Uterus (tissue), 4 donors: ENCODE results near the gene KIF5B. TPM values are rescaled to one million over a fixed set of nuclear protein-coding genes. Genes with fewer than 3 reads are reported as not detected.

Experiments
- DNase-seq, 2 donors: peaks; one replicate each; pipeline ENCODE4 v3.0.0-alpha.2; 2019 to 2020
- H3K27ac ChIP-seq, 2 donors: fragments of 200-600 bp; sonication (generic); 1 replicate in 1 of 2; 2 replicates in 1 of 2; pipeline ENCODE4 v1.5.1; 2016 to 2018
- H3K27me3 ChIP-seq, 2 donors: fragments of 200-600 bp; sonication (generic); one replicate each; pipeline ENCODE4 v1.5.1; 2018 to 2019; ENCODE audit warnings: control low read depth in 1 of 2
- H3K36me3 ChIP-seq, 2 donors: fragments of 200-600 bp; sonication (generic); one replicate each; pipeline ENCODE4 v1.5.1; 2019; ENCODE audit warnings: control low read depth in 1 of 2
- H3K4me1 ChIP-seq, 2 donors: fragments of 200-600 bp; sonication (generic); one replicate each; pipeline ENCODE4 v1.5.1; 2018 to 2019; ENCODE audit warnings: control low read depth in 1 of 2
- H3K4me3 ChIP-seq, 2 donors: fragments of 200-600 bp; sonication (generic); 1 replicate in 1 of 2; 2 replicates in 1 of 2; pipeline ENCODE4 v1.5.1; 2018 to 2019; ENCODE audit warnings: mild to moderate bottlenecking in 1 of 2
- H3K9me3 ChIP-seq, 2 donors: fragments of 200-600 bp; sonication (generic); one replicate each; pipeline ENCODE4 v1.5.1; 2019; ENCODE audit warnings: control low read depth in 1 of 2
- CTCF ChIP-seq, 4 experiments: fragments of 200-600 bp in 2 of 4; fragments of 450-650 bp in 2 of 4; sonication (generic) in 2 of 4; IDR thresholded peaks; one replicate each; pipeline ENCODE4 v1.5.1; 2016 to 2019; ENCODE audit warnings: antibody characterized with exemption in 4 of 4, mild to moderate bottlenecking in 2 of 4, moderate library complexity in 1 of 4
- POLR2A ChIP-seq, 2 donors: fragments of 450-650 bp; IDR thresholded peaks; one replicate each; pipeline ENCODE4 v1.6.1; 2016; ENCODE audit warnings: antibody characterized with exemption in 2 of 2, mild to moderate bottlenecking in 1 of 2, moderate library complexity in 1 of 2
- intact Hi-C: fragments of 100-400 bp; cut with DNase I; formaldehyde crosslinking; loops from one replicate; pipeline ENCODE4 v1.15.1; 2023; ENCODE audit warnings: low total_unique reads
- small RNA-seq: library from RNA; depleted of rRNA; stranded (forward); fragments of <200 nt; gene quantifications from one replicate; pipeline ENCODE3, GENCODE V24; 2016
- total RNA-seq, 4 donors: library from RNA; depleted of rRNA in 3 of 4; stranded (reverse); fragments of >200 nt in 3 of 4; gene quantifications; one replicate each; pipeline versions ENCODE4 v1.1.0 to v1.2.4, GENCODE V29; 2014 to 2023
- donor health status: DM: yes; HTN: yes; CAD: no.

KIF5B gene
- total RNA-seq, 4 donors from 2014 or later: 84.0 to 156 (median 106) TPM

GRCh38 chr10:31963589-31963980 is 92.6 kb downstream of the KIF5B start:
- Histone ChIP-seq H3K36me3 (no peaks in the 10 kb centered on the region), H3K4me3 (no peak overlapping the region), H3K9me3 (no peaks in the 10 kb centered on the region), H3K27ac (no peak overlapping the region), H3K4me1 (no peaks in the 10 kb centered on the region), H3K27me3 (no peaks in the 10 kb centered on the region)
- TF ChIP-seq CTCF (IDR thresholded peaks at IDR 0.05) (no peak), POLR2A (IDR thresholded peaks at IDR 0.05) (no peak)
- DNase-seq: no peak
- intact Hi-C loops: no loop called here

- H3K4me1 ChIP-seq: no peaks in the 10 kb centered on the region
- DNase-seq: no peak
- intact Hi-C loops: no loop called here
Measured at GRCh38 chr10:31962826-31963588, 93.2 kb downstream of the KIF5B start.

GRCh38 chr10:31961277-31962074 is 94.7 kb downstream of the KIF5B start:
- Histone ChIP-seq H3K4me1 (no peaks in the 10 kb centered on the region), H3K4me3 (no peak overlapping the region), H3K9me3 (no peaks in the 10 kb centered on the region), H3K27ac (no peak overlapping the region), H3K36me3 (no peaks in the 10 kb centered on the region), H3K27me3 (no peaks in the 10 kb centered on the region)
- intact Hi-C loops: no loop called here
- TF ChIP-seq POLR2A (IDR thresholded peaks at IDR 0.05) (no peak), CTCF (IDR thresholded peaks at IDR 0.05) (no peak)
- DNase-seq: no peak

More at GRCh38 chr10:31962826-31963588, 93.2 kb downstream of the KIF5B start:
- no peak overlapping the region for H3K27ac ChIP-seq
- no peaks in the 10 kb centered on the region for H3K27me3 ChIP-seq
- H3K4me3 ChIP-seq: no peak overlapping the region
- H3K9me3 ChIP-seq: no peaks in the 10 kb centered on the region
- TF ChIP-seq POLR2A (IDR thresholded peaks at IDR 0.05) (no peak), CTCF (IDR thresholded peaks at IDR 0.05) (no peak)
- H3K36me3 ChIP-seq: no peaks in the 10 kb centered on the region

- Histone ChIP-seq H3K9me3 (no peaks in the 10 kb centered on the region), H3K4me3 (no peak overlapping the region), H3K36me3 (no peaks in the 10 kb centered on the region), H3K4me1 (no peaks in the 10 kb centered on the region), H3K27me3 (no peaks in the 10 kb centered on the region), H3K27ac (no peak overlapping the region)
- intact Hi-C loops: no loop called here
- TF ChIP-seq CTCF (IDR thresholded peaks at IDR 0.05) (no peak), POLR2A (IDR thresholded peaks at IDR 0.05) (no peak)
- no peak for DNase-seq
Measured at GRCh38 chr10:31959461-31960173, 96.6 kb downstream of the KIF5B start.

Small RNAs within 50 kb of the gene (small RNA-seq; reads per million reads assigned to genes)
- gene RF00019 (not detected), gene RN7SL825P (not detected)

Other genes starting within 250 kb of the KIF5B start
- gene ARHGAP12, start 127.6 kb downstream of the KIF5B start, total RNA-seq: 10 to 100 TPM; 37.7 to 82.5 (median 57.3) TPM